K562 (cell line): ENCODE data around the gene COX15. TPM values are rescaled to one million over a fixed set of nuclear protein-coding genes. Genes with fewer than 3 reads are reported as not detected.

Source experiments
- ATAC-seq: fragments of 200-7000 bp; cut with Tn5 transposase; 3 replicates; pipeline ENCODE4 v1.9.1; 2020; ENCODE audit warnings: moderate library complexity
- BruUV-seq: library from RNA; stranded (reverse); fragments of 400-500 nt; replicated peaks from 2 replicates; lab custom pipeline; 2021; lab: Mats Ljungman, UMichigan
- CTCF ChIA-PET: fragments of 300-600 bp; formaldehyde crosslinking; extraction: SDS; loops from one replicate; lab custom pipeline; 2021; ENCODE audit warnings: low intra/inter-chr PET ratio; lab: Yijun Ruan, JAX
- POLR2A ChIA-PET: fragments of 300-600, 350-650 bp; sonication (Branson Sonifier 250); formaldehyde crosslinking; extraction: SDS; loops from one replicate; lab custom pipeline; 2021; ENCODE audit warnings: antibody characterized with exemption, inconsistent platforms; lab: Yijun Ruan, JAX
- DNase-seq, 4 experiments: peaks; one replicate each; pipeline versions ENCODE4 v3.0.0 to v3.0.0-alpha.2; 2011 to 2018; ENCODE audit warnings: low spot score in 3 of 4, mixed read lengths in 3 of 4; ENCODE audit errors: extremely low read depth in 1 of 4
- FAIRE-seq: peaks from 2 replicates; lab custom pipeline; 2011; peaks lifted over from hg19 to GRCh38; lab: Jason Lieb, UNC
- H2AFZ ChIP-seq: 2 replicates; pipeline ENCODE4 v1.6.0; 2011; ENCODE audit warnings: low read depth, low read length, control low read depth, inconsistent platforms
- H3K27ac ChIP-seq: fragments of 200-600 bp; 3 replicates; pipeline ENCODE4 v1.8.0; 2011; ENCODE audit warnings: low read depth, mild to moderate bottlenecking, control low read depth, inconsistent platforms, low read length, moderate library complexity, mixed read lengths; ENCODE audit errors: extremely low read depth
- H3K27me3 ChIP-seq, 2 experiments: fragments of 300-600 bp in 1 of 2; 2 replicates in 1 of 2; 3 replicates in 1 of 2; pipeline versions ENCODE4 v1.6.0 to v1.8.0; 2011; ENCODE audit warnings: inconsistent platforms in 2 of 2, low read length in 2 of 2, mild to moderate bottlenecking in 1 of 2, mixed read lengths in 1 of 2, moderate library complexity in 1 of 2; ENCODE audit not compliant: control insufficient read depth in 2 of 2, insufficient read depth in 2 of 2
- H3K36me3 ChIP-seq: fragments of 300-600 bp; 3 replicates; pipeline ENCODE4 v1.8.0; 2011; ENCODE audit warnings: mild to moderate bottlenecking, low read length, inconsistent platforms; ENCODE audit not compliant: control insufficient read depth, insufficient read depth
- H3K4me1 ChIP-seq, 2 experiments: fragments of 200-600 bp in 1 of 2; replicated peaks in 1 of 2; 2 replicates in 1 of 2; 3 replicates in 1 of 2; pipeline versions ENCODE4 v1.5.1 to v1.8.0; 2011; ENCODE audit warnings: inconsistent platforms in 2 of 2, low read length in 2 of 2, mild to moderate bottlenecking in 1 of 2, mixed read lengths in 1 of 2, moderate library complexity in 1 of 2; ENCODE audit not compliant: control insufficient read depth in 2 of 2, insufficient read depth in 2 of 2
- H3K4me2 ChIP-seq: 2 replicates; pipeline ENCODE4 v1.6.1; 2011; ENCODE audit warnings: low read length, control low read depth, inconsistent platforms, mixed read lengths; ENCODE audit not compliant: insufficient read depth
- H3K4me3 ChIP-seq: fragments of 200-600 bp; sonication (generic), shearing (Covaris generic); 2 replicates; pipeline ENCODE4 v1.5.1; 2016; ENCODE audit warnings: control low read depth, inconsistent platforms
- H3K79me2 ChIP-seq: fragments of 200-600 bp; 3 replicates; pipeline ENCODE4 v1.8.0; 2011; ENCODE audit warnings: low read length, inconsistent platforms; ENCODE audit not compliant: control insufficient read depth, insufficient read depth
- H3K9ac ChIP-seq, 2 experiments: 2 replicates each; pipeline versions ENCODE4 v1.6.0 to v1.6.1; 2011; ENCODE audit warnings: low read depth in 2 of 2, low read length in 2 of 2, control low read depth in 1 of 2, inconsistent platforms in 1 of 2, mild to moderate bottlenecking in 1 of 2, mixed read lengths in 1 of 2; ENCODE audit not compliant: insufficient read depth in 1 of 2
- H3K9me1 ChIP-seq: one replicate; pipeline ENCODE4 v1.6.0; 2011; ENCODE audit warnings: inconsistent platforms, mild to moderate bottlenecking, low read length, moderate library complexity; ENCODE audit not compliant: control insufficient read depth, insufficient read depth
- H3K9me3 ChIP-seq: replicated peaks from 2 replicates; pipeline ENCODE4 v1.5.1; 2011; ENCODE audit warnings: low read depth, low read length, inconsistent platforms; ENCODE audit not compliant: control insufficient read depth, insufficient read depth
- H4K20me1 ChIP-seq: replicated peaks from 2 replicates; pipeline ENCODE4 v1.6.1; 2011; ENCODE audit warnings: low read length, inconsistent platforms, mixed read lengths; ENCODE audit not compliant: control insufficient read depth, insufficient read depth
- CBFA2T2 ChIP-seq: fragments of 450-650 bp; conservative IDR thresholded peaks from 2 replicates; pipeline ENCODE4 v1.6.1; 2017; ENCODE audit warnings: mild to moderate bottlenecking
- CBX3 ChIP-seq, 2 experiments: IDR thresholded peaks; 1 replicate in 1 of 2; 2 replicates in 1 of 2; pipeline ENCODE4 v1.6.1; 2012; ENCODE audit warnings: inconsistent platforms in 2 of 2, low read length in 2 of 2, borderline replicate concordance in 1 of 2, control low read depth in 1 of 2
- POLR2AphosphoS5 ChIP-seq: IDR thresholded peaks from 2 replicates; pipeline ENCODE4 v1.6.1; 2011; ENCODE audit warnings: mild to moderate bottlenecking, low read depth, low read length, moderate library complexity; ENCODE audit not compliant: control insufficient read depth, insufficient read depth
- PRDM10 ChIP-seq: fragments of 450-650 bp; IDR thresholded peaks from 2 replicates; pipeline ENCODE4 v1.6.1; 2018; ENCODE audit not compliant: partially characterized antibody
- RBM39 ChIP-seq: fragments of 200-400 bp; formaldehyde crosslinking; optimal IDR thresholded peaks from 2 replicates; pipeline ENCODE3; 2018; ENCODE audit warnings: low read depth, low read length
- THAP7 ChIP-seq: fragments of 250-450 bp; sonication (Bioruptor Pico); IDR thresholded peaks from 2 replicates; pipeline ENCODE4 v1.5.0; 2021
- TRIM24 ChIP-seq, 2 experiments: fragments of 450-650 bp; IDR thresholded peaks; 2 replicates each; pipeline ENCODE4 v1.6.1; 2016
- TRIM28 ChIP-seq: fragments of 450-650 bp; IDR thresholded peaks from 2 replicates; pipeline ENCODE4 v1.6.1; 2017
- ZFP1 ChIP-seq: fragments of 450-650 bp; formaldehyde crosslinking; IDR thresholded peaks from 2 replicates; pipeline ENCODE4 v1.4.0; 2020; ENCODE audit warnings: mild to moderate bottlenecking, mixed read lengths
- ZNF280A ChIP-seq: fragments of 450-650 bp; IDR thresholded peaks from 2 replicates; pipeline ENCODE4 v1.6.1; 2018; ENCODE audit warnings: mild to moderate bottlenecking, low read depth; ENCODE audit not compliant: partially characterized antibody
- ZNF384 ChIP-seq: IDR thresholded peaks from 2 replicates; pipeline ENCODE4 v1.6.1; 2012; ENCODE audit warnings: low read depth, low read length, improper control_type of control experiment
- ZNF41 ChIP-seq: fragments of 250-450 bp; sonication (Bioruptor Pico); conservative IDR thresholded peaks from 2 replicates; pipeline ENCODE4 v1.4.0; 2020; ENCODE audit warnings: mild to moderate bottlenecking
- WGBS: fragments of 100-300 bp; shearing (Covaris generic); methylation state at CpG from one replicate; pipeline ENCODE4 v1.1.6; 2016; ENCODE audit warnings: low coverage, mixed read lengths; ENCODE audit not compliant: insufficient coverage; ENCODE audit errors: missing lambda C conversion rate; 5-methylcytosine and 5-hydroxymethylcytosine counted together
- in situ Hi-C: fragments of 300-500 bp; cut with MboI; formaldehyde crosslinking; loops from 4 replicates; pipeline ENCODE4 v1.15.0; 2018; ENCODE audit warnings: inconsistent platforms, mixed read lengths
- intact Hi-C: fragments of 100-400 bp; cut with micrococcal nuclease; formaldehyde crosslinking; loops from 2 replicates; pipeline ENCODE4 v1.14.2; 2022
- polyA plus RNA-seq, 8 experiments: library from polyadenylated mRNA; depleted of rRNA in 4 of 8; stranded (reverse) in 5 of 8; unstranded in 3 of 8; fragments of >200 nt; fragmentation: Nextera tagmentation in 2 of 8; fragmentation: Illumina TruSeq in 1 of 8; extraction: Ambion mirVana in 2 of 8; extraction: Trizol in 1 of 8; gene quantifications; 2 replicates each; pipeline versions ENCODE4 v1.2.1 to v1.2.3, GENCODE V29; 2011 to 2014; ENCODE audit warnings: inconsistent platforms in 1 of 8, missing spikeins in 1 of 8
- total RNA-seq, 7 experiments: library from RNA; depleted of rRNA in 6 of 7; stranded (reverse); fragments of >200 nt in 6 of 7; fragmentation: Illumina TruSeq in 2 of 7; extraction: Trizol in 2 of 7; gene quantifications; 2 replicates each; pipeline versions ENCODE4 v1.2.1 to v1.2.3, GENCODE V29; 2011 to 2021; ENCODE audit warnings: low replicate concordance in 1 of 7

Gene COX15
- total and polyA plus RNA-seq, 9 of the 15 experiments (the other 6 are each of a cell fraction or from before 2014, with no cell fraction given): 17.4 to 45.1 (median 23.7) TPM

DNA sequence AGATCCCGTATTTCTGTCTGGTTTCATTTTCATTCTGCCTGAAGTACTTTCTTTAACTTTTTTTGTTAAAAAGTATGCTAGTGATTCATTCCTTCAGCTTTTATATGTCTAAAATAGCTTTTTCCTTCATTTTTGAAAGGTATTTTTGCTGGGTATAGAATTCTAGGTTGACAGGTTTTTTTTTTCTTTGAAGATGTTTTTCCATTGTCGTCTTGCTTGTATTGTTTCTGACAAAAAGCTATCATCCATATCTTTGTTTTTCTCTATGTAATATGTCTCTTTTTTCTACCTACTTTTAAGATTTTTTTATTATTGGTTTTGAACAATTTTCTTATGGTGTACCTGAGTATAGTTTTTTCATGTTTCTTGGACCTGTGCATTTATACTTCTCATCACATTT, 8.3 kb upstream of the COX15 start:
- Histone ChIP-seq H3K27ac (no peak overlapping the region), H3K4me1 (no peaks in the 10 kb centered on the region), H3K79me2 (no peaks in the 10 kb centered on the region), H4K20me1 (no peaks in the 10 kb centered on the region), H3K9me3 (no peaks in the 10 kb centered on the region; the same call in 1 of the 2 replicates), H3K36me3 (peaks cover 83% of the 10 kb centered on the region), H3K27me3 (no peaks in the 10 kb centered on the region), H3K4me2 (no peak overlapping the region), H3K9ac (no peak overlapping the region), H3K9me1 (no peaks in the 10 kb centered on the region), H2AFZ (no peak overlapping the region), H3K4me3 (no peak overlapping the region)
- TF ChIP-seq ZFP1 (CRISPR knock-in tag): peak; percentile 51; the same call in 1 of the 2 replicates
- 0 out of 4 replicates have a peak, but pooled peaks of 1 of the 2 experiments have one; percentile 12 for TF ChIP-seq TRIM24 (IDR thresholded peaks at IDR 0.05)
- TF ChIP-seq TRIM28: peak; percentile 48; the same call in 1 of the 2 replicates
- TF ChIP-seq POLR2AphosphoS5: no peak
- no peak for TF ChIP-seq CBFA2T2
- no peak for TF ChIP-seq RBM39
- no peak for TF ChIP-seq THAP7
- peak in 1 of 2 experiments; percentile 55; a peak in 1 of 3 replicates for TF ChIP-seq CBX3 (IDR thresholded peaks at IDR 0.05; ENCODE audit: borderline replicate concordance in 1 of 2, low read length in 2 of 2)
- TF ChIP-seq ZNF280A: peak; percentile 40
- 0 out of 2 replicates have a peak, but pooled peaks have one; percentile 33 for TF ChIP-seq ZNF384
- TF ChIP-seq PRDM10: no peak
- no peak for TF ChIP-seq ZNF41 (CRISPR knock-in tag)
- WGBS: 95% methylated on average over 2 of the region's 2 CpGs
- ATAC-seq (no peak), FAIRE-seq (no peak), DNase-seq (no peak)
- intact Hi-C loops (no loop called here), in situ Hi-C loops (no loop called here)
- ChIA-PET CTCF (no interaction called here), POLR2A (interaction anchor here (0.6 to 0.7 kb wide), 3 partner anchors 12 to 365 kb away, joined by 3 to 4 read pairs (median 3); no protein-coding TSS in a partner anchor)
- BruUV-seq: no TSS peak
